K562 (cell line): ENCODE results near the gene GPR107. TPM values are rescaled to one million over a fixed set of nuclear protein-coding genes. Genes with fewer than 3 reads are reported as not detected.
A peak's percentile ranks its signal among the peaks of the same experiment; 100 is the strongest.

Experiments
- BCOR ChIP-seq: fragments of 450-650 bp; IDR thresholded peaks from 2 replicates; pipeline ENCODE4 v1.6.1; 2016
- EGR1 ChIP-seq: fragments of 450-650 bp; conservative IDR thresholded peaks from 2 replicates; pipeline ENCODE4 v1.6.1; 2017; ENCODE audit warnings: mild to moderate bottlenecking
- HDAC1 ChIP-seq, 2 experiments: fragments of 450-650 bp; IDR thresholded peaks; 2 replicates each; pipeline ENCODE4 v1.6.1; 2016 to 2017; ENCODE audit warnings: inconsistent platforms in 1 of 2, mild to moderate bottlenecking in 1 of 2, moderate library complexity in 1 of 2
- KAT2B ChIP-seq: IDR thresholded peaks from one replicate; pipeline ENCODE4 v1.6.1; 2012; ENCODE audit warnings: low read depth, mild to moderate bottlenecking, control low read depth, inconsistent platforms, low read length, moderate library complexity
- KDM1A ChIP-seq, 2 experiments: fragments of 450-650 bp; IDR thresholded peaks; 2 replicates each; pipeline ENCODE4 v1.6.1; 2016; ENCODE audit warnings: mild to moderate bottlenecking in 2 of 2
- MCM3 ChIP-seq: fragments of 450-650 bp; IDR thresholded peaks from 2 replicates; pipeline ENCODE4 v1.6.1; 2016
- MYBL2 ChIP-seq, 2 experiments: fragments of 450-650 bp in 1 of 2; sonication (generic) in 1 of 2; formaldehyde crosslinking in 1 of 2; IDR thresholded peaks; 2 replicates each; pipeline versions ENCODE4 v1.6.1 to v1.8.1; 2017 to 2022; ENCODE audit warnings: borderline replicate concordance in 1 of 2, inconsistent platforms in 1 of 2, low read depth in 1 of 2, mild to moderate bottlenecking in 1 of 2, missing genetic modification reagents in 1 of 2, moderate library complexity in 1 of 2
- SIN3A ChIP-seq, 2 experiments: fragments of 150-350 bp in 1 of 2; IDR thresholded peaks; 2 replicates each; pipeline ENCODE4 v1.6.1; 2011 to 2016; ENCODE audit warnings: borderline replicate concordance in 2 of 2, low read depth in 2 of 2, low read length in 2 of 2, mild to moderate bottlenecking in 2 of 2, moderate library complexity in 2 of 2; ENCODE audit not compliant: control insufficient read depth in 1 of 2
- SMARCA5 ChIP-seq: fragments of 450-650 bp; IDR thresholded peaks from 2 replicates; pipeline ENCODE4 v1.6.1; 2016
- ZNF224 ChIP-seq: sonication (generic); formaldehyde crosslinking; IDR thresholded peaks from 2 replicates; pipeline ENCODE4 v1.8.0; 2022; ENCODE audit warnings: mild to moderate bottlenecking, missing genetic modification reagents
- polyA plus RNA-seq, 8 experiments: library from polyadenylated mRNA; depleted of rRNA in 4 of 8; stranded (reverse) in 5 of 8; unstranded in 3 of 8; fragments of >200 nt; fragmentation: Nextera tagmentation in 2 of 8; fragmentation: Illumina TruSeq in 1 of 8; extraction: Ambion mirVana in 2 of 8; extraction: Trizol in 1 of 8; gene quantifications; 2 replicates each; pipeline versions ENCODE4 v1.2.1 to v1.2.3, GENCODE V29; 2011 to 2014; ENCODE audit warnings: inconsistent platforms in 1 of 8, missing spikeins in 1 of 8
- total RNA-seq, 7 experiments: library from RNA; depleted of rRNA in 6 of 7; stranded (reverse); fragments of >200 nt in 6 of 7; fragmentation: Illumina TruSeq in 2 of 7; extraction: Trizol in 2 of 7; gene quantifications; 2 replicates each; pipeline versions ENCODE4 v1.2.1 to v1.2.3, GENCODE V29; 2011 to 2021; ENCODE audit warnings: low replicate concordance in 1 of 7
- TF ChIP-seq, protein P1 (sequence below): fragments of 150-350 bp; IDR thresholded peaks from 2 replicates; pipeline ENCODE4 v1.6.1; 2014; ENCODE audit warnings: low read depth, mild to moderate bottlenecking, low read length, borderline replicate concordance
- TF ChIP-seq, protein P2 (sequence below): sonication (generic); formaldehyde crosslinking; IDR thresholded peaks from 2 replicates; pipeline ENCODE4 v1.8.0; 2022; ENCODE audit warnings: mild to moderate bottlenecking, missing genetic modification reagents

The GPR107 gene
- total and polyA plus RNA-seq, 9 of the 15 experiments (the other 6 are each of a cell fraction or from before 2014, with no cell fraction given) = 3.2 to 34.6 (median 14.4) TPM

DNA sequence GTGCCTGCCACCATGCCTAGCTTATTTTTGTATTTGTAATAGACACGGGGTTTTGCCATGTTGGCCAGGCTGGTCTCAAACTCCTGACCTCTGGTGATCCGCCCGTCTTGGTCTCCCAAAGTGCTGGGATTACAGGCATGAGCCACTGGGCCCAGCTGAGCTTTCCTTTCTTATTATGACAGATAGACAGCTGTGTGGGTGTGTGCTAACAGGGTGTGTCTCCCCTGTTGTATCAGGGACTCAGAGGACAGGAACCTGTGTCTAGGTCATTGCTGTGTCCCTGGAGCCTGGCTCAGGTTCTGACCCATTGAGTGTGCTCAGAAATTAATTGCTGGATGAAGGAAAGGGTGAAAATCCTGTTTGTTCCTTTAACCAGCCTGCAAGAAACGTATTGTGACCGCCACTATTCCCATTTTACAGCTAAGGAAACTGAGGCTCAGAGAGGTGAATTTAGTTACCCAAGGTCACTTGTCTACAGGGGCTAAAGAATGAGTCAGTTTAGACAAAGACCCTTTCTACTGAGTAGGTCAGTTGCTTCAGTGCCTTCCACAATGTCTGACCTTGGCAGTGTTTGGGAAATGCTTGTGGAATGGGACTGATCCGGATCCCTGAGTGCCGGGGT, 135.3 kb downstream of the GPR107 start (continued):
- TF ChIP-seq SIN3A (IDR thresholded peaks at IDR 0.05; ENCODE audit: borderline replicate concordance in 2 of 2, control insufficient read depth in 1 of 2, low read depth in 2 of 2, low read length in 2 of 2) = peak; percentile 62 to 86; a peak in 1 of 4 replicates
- TF ChIP-seq KAT2B = no peak
- no peak for TF ChIP-seq ZNF224 (CRISPR knock-in tag)
- TF ChIP-seq BCOR = peak; percentile 87; the same call in 1 of the 2 replicates
- peak; percentile 45 to 70; a peak in 2 of 4 replicates for TF ChIP-seq KDM1A (IDR thresholded peaks at IDR 0.05)
- TF ChIP-seq SMARCA5 = peak; percentile 59; the same call in 1 of the 2 replicates
- TF ChIP-seq, protein P1, sequence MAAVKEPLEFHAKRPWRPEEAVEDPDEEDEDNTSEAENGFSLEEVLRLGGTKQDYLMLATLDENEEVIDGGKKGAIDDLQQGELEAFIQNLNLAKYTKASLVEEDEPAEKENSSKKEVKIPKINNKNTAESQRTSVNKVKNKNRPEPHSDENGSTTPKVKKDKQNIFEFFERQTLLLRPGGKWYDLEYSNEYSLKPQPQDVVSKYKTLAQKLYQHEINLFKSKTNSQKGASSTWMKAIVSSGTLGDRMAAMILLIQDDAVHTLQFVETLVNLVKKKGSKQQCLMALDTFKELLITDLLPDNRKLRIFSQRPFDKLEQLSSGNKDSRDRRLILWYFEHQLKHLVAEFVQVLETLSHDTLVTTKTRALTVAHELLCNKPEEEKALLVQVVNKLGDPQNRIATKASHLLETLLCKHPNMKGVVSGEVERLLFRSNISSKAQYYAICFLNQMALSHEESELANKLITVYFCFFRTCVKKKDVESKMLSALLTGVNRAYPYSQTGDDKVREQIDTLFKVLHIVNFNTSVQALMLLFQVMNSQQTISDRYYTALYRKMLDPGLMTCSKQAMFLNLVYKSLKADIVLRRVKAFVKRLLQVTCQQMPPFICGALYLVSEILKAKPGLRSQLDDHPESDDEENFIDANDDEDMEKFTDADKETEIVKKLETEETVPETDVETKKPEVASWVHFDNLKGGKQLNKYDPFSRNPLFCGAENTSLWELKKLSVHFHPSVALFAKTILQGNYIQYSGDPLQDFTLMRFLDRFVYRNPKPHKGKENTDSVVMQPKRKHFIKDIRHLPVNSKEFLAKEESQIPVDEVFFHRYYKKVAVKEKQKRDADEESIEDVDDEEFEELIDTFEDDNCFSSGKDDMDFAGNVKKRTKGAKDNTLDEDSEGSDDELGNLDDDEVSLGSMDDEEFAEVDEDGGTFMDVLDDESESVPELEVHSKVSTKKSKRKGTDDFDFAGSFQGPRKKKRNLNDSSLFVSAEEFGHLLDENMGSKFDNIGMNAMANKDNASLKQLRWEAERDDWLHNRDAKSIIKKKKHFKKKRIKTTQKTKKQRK = no peak
- no peak for TF ChIP-seq MCM3
- no peak for TF ChIP-seq MYBL2 (IDR thresholded peaks at IDR 0.05; ENCODE audit: low read depth)
- no peak for TF ChIP-seq MYBL2 (CRISPR knock-in tag; IDR thresholded peaks at IDR 0.05; ENCODE audit: borderline replicate concordance)
- 0 out of 4 replicates have a peak, but pooled peaks of 1 of the 2 experiments have one; percentile 34 for TF ChIP-seq HDAC1 (IDR thresholded peaks at IDR 0.05)
- TF ChIP-seq, protein P2, sequence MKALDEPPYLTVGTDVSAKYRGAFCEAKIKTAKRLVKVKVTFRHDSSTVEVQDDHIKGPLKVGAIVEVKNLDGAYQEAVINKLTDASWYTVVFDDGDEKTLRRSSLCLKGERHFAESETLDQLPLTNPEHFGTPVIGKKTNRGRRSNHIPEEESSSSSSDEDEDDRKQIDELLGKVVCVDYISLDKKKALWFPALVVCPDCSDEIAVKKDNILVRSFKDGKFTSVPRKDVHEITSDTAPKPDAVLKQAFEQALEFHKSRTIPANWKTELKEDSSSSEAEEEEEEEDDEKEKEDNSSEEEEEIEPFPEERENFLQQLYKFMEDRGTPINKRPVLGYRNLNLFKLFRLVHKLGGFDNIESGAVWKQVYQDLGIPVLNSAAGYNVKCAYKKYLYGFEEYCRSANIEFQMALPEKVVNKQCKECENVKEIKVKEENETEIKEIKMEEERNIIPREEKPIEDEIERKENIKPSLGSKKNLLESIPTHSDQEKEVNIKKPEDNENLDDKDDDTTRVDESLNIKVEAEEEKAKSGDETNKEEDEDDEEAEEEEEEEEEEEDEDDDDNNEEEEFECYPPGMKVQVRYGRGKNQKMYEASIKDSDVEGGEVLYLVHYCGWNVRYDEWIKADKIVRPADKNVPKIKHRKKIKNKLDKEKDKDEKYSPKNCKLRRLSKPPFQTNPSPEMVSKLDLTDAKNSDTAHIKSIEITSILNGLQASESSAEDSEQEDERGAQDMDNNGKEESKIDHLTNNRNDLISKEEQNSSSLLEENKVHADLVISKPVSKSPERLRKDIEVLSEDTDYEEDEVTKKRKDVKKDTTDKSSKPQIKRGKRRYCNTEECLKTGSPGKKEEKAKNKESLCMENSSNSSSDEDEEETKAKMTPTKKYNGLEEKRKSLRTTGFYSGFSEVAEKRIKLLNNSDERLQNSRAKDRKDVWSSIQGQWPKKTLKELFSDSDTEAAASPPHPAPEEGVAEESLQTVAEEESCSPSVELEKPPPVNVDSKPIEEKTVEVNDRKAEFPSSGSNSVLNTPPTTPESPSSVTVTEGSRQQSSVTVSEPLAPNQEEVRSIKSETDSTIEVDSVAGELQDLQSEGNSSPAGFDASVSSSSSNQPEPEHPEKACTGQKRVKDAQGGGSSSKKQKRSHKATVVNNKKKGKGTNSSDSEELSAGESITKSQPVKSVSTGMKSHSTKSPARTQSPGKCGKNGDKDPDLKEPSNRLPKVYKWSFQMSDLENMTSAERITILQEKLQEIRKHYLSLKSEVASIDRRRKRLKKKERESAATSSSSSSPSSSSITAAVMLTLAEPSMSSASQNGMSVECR (CRISPR knock-in tag) = peak; percentile 43; the same call in 1 of the 2 replicates
- peak; percentile 50 for TF ChIP-seq EGR1
